Neural progenitor cell (in vitro differentiated cells): Measurements from ENCODE around the gene SLC25A22. TPM values are rescaled to one million over a fixed set of nuclear protein-coding genes. Genes with fewer than 3 reads are reported as not detected.

Source experiments
- DNase-seq: peaks from one replicate; pipeline ENCODE4 v3.0.0-alpha.2; 2016; ENCODE audit warnings: low spot score
- H2AFZ ChIP-seq: fragments of 200-600 bp; sonication (generic); replicated peaks from 2 replicates; pipeline ENCODE4 v1.6.1; 2016; ENCODE audit warnings: antibody characterized with exemption
- H3F3A ChIP-seq: fragments of 200-600 bp; sonication (generic); 2 replicates; pipeline ENCODE4 v1.6.1; 2016; ENCODE audit warnings: antibody characterized with exemption, low read depth
- H3K27ac ChIP-seq: fragments of 200-600 bp; sonication (generic); 2 replicates; pipeline ENCODE4 v1.5.1; 2016; ENCODE audit warnings: mild to moderate bottlenecking
- H3K27me3 ChIP-seq: fragments of 200-600 bp; sonication (generic); 2 replicates; pipeline ENCODE4 v1.6.1; 2016; ENCODE audit warnings: mild to moderate bottlenecking, moderate library complexity
- H3K36me3 ChIP-seq: fragments of 200-600 bp; sonication (generic); 2 replicates; pipeline ENCODE4 v1.5.1; 2016
- H3K4me1 ChIP-seq: fragments of 200-600 bp; sonication (generic); 2 replicates; pipeline ENCODE4 v1.6.1; 2016; ENCODE audit warnings: mixed run types
- H3K4me2 ChIP-seq: fragments of 200-600 bp; sonication (generic); 2 replicates; pipeline ENCODE4 v1.6.1; 2016
- H3K4me3 ChIP-seq: fragments of 200-600 bp; sonication (generic); 2 replicates; pipeline ENCODE4 v1.5.1; 2016
- H3K79me2 ChIP-seq: fragments of 200-600 bp; sonication (generic); 2 replicates; pipeline ENCODE4 v1.6.1; 2016; ENCODE audit warnings: low read depth
- H3K9ac ChIP-seq: fragments of 200-600 bp; sonication (generic); 2 replicates; pipeline ENCODE4 v1.6.1; 2016
- H3K9me3 ChIP-seq: fragments of 200-600 bp; sonication (generic); 2 replicates; pipeline ENCODE4 v1.5.1; 2016; ENCODE audit warnings: low read depth
- H4K20me1 ChIP-seq: fragments of 200-600 bp; sonication (generic); 2 replicates; pipeline ENCODE4 v1.6.1; 2016; ENCODE audit warnings: low read depth
- H3K27ac Mint-ChIP-seq: 3 replicates; pipeline ENCODE4 v1.8.0; 2021; ENCODE audit warnings: mixed read lengths
- H3K27me3 Mint-ChIP-seq: 2 replicates; pipeline ENCODE4 v1.8.0; 2022; ENCODE audit warnings: low read depth, mild to moderate bottlenecking, inconsistent platforms, moderate library complexity, mixed read lengths; ENCODE audit not compliant: insufficient read depth
- H3K36me3 Mint-ChIP-seq: 3 replicates; pipeline ENCODE4 v1.8.0; 2021; ENCODE audit warnings: mixed read lengths
- H3K4me1 Mint-ChIP-seq: 3 replicates; pipeline ENCODE4 v1.8.0; 2021; ENCODE audit warnings: mixed read lengths
- H3K4me3 Mint-ChIP-seq: 3 replicates; pipeline ENCODE4 v1.8.0; 2021; ENCODE audit warnings: mild to moderate bottlenecking, moderate library complexity, mixed read lengths
- H3K9me3 Mint-ChIP-seq: 3 replicates; pipeline ENCODE4 v1.8.0; 2020; ENCODE audit warnings: mixed read lengths
- EZH2 ChIP-seq: fragments of 200-600 bp; sonication (generic); IDR thresholded peaks from 2 replicates; pipeline ENCODE4 v1.6.1; 2017; ENCODE audit warnings: antibody characterized with exemption, mild to moderate bottlenecking, moderate library complexity
- EZH2phosphoT487 ChIP-seq: fragments of 200-600 bp; sonication (generic); IDR thresholded peaks from 2 replicates; pipeline ENCODE4 v1.6.1; 2017; ENCODE audit warnings: antibody characterized with exemption
- total RNA-seq: library from RNA; depleted of rRNA; stranded (reverse); fragments of >200 nt; gene quantifications from 2 replicates; pipeline ENCODE4 v1.2.3, GENCODE V29; 2015; ENCODE audit warnings: low replicate concordance
- TF ChIP-seq, protein P1 (sequence below): fragments of 200-600 bp; sonication (generic); IDR thresholded peaks from 2 replicates; pipeline ENCODE4 v1.5.1; 2017; ENCODE audit warnings: antibody characterized with exemption, mild to moderate bottlenecking

Gene SLC25A22
- total RNA-seq, 1 donor from 2014 or later = 11.0 TPM

DNA sequence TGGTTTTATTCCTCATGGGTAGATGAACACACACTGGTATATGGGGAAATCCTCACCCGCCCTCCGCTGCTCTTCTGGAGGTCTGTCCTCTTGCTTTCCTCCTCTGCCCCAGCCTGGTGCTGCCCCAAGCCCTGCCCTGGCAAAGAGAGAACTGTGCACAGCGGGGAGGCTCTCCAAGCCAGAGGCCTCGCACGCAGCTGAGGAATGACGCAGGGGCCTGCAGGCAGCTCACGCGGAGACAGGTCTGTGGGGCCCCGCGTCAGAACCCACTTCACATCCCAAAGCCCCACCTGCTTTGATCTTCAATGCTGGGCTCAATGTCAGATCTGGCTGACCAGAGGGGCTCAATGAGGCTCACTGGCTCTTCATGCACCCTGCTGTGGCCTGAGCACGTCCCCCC lies 30.8 kb downstream of the SLC25A22 start:
- no peaks in the 10 kb centered on the region for H3K27me3 ChIP-seq
- no peaks in the 10 kb centered on the region for H3K79me2 ChIP-seq
- no peaks in the 10 kb centered on the region for H3K36me3 ChIP-seq
- DNase-seq = no peak
- no peak overlapping the region for H3K27ac ChIP-seq
- H3K27me3 Mint-ChIP-seq = peaks cover 6% of the 10 kb centered on the region
- H3K27ac Mint-ChIP-seq = no peak overlapping the region
- peaks cover 45% of the 10 kb centered on the region for H4K20me1 ChIP-seq
- no peaks in the 10 kb centered on the region for H3K9me3 ChIP-seq
- H3K4me2 ChIP-seq = no peak overlapping the region
- H3K4me1 Mint-ChIP-seq = no peaks in the 10 kb centered on the region
- H3K9me3 Mint-ChIP-seq = no peaks in the 10 kb centered on the region
- no peak overlapping the region for H3K9ac ChIP-seq
- H3K4me1 ChIP-seq = no peaks in the 10 kb centered on the region
- no peak for TF ChIP-seq EZH2
- no peak for TF ChIP-seq EZH2phosphoT487
- TF ChIP-seq, protein P1, sequence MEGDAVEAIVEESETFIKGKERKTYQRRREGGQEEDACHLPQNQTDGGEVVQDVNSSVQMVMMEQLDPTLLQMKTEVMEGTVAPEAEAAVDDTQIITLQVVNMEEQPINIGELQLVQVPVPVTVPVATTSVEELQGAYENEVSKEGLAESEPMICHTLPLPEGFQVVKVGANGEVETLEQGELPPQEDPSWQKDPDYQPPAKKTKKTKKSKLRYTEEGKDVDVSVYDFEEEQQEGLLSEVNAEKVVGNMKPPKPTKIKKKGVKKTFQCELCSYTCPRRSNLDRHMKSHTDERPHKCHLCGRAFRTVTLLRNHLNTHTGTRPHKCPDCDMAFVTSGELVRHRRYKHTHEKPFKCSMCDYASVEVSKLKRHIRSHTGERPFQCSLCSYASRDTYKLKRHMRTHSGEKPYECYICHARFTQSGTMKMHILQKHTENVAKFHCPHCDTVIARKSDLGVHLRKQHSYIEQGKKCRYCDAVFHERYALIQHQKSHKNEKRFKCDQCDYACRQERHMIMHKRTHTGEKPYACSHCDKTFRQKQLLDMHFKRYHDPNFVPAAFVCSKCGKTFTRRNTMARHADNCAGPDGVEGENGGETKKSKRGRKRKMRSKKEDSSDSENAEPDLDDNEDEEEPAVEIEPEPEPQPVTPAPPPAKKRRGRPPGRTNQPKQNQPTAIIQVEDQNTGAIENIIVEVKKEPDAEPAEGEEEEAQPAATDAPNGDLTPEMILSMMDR = no peak
- no peak overlapping the region for H2AFZ ChIP-seq
- H3F3A ChIP-seq = peaks cover 31% of the 10 kb centered on the region
- H3K4me3 ChIP-seq = no peak overlapping the region
- H3K4me3 Mint-ChIP-seq = no peak overlapping the region
- H3K36me3 Mint-ChIP-seq = peaks cover 14% of the 10 kb centered on the region

DNA sequence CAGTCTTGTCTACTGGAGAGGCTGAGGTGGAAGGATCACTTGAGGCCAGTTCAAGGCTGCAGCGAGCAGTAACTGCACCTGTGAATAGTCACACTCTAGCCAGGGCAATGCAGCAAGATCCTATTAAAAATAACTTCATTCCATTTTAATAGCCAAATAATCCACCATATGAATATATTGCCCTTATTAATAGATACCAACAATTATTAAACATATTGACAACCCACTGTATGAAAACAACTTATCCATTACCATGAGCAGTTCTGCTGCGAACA lies 31.2 kb downstream of the SLC25A22 start:
- no peaks in the 10 kb centered on the region for H3K27me3 ChIP-seq
- H3K27me3 Mint-ChIP-seq = peaks cover 6% of the 10 kb centered on the region
- no peak overlapping the region for H3K27ac Mint-ChIP-seq
- no peaks in the 10 kb centered on the region for H3K4me1 Mint-ChIP-seq
- peaks cover 47% of the 10 kb centered on the region for H4K20me1 ChIP-seq
- no peak overlapping the region for H3K4me3 ChIP-seq
- no peaks in the 10 kb centered on the region for H3K9me3 Mint-ChIP-seq
- DNase-seq = no peak
- H3K36me3 ChIP-seq = no peaks in the 10 kb centered on the region
- H3K79me2 ChIP-seq = no peaks in the 10 kb centered on the region
- H3K4me3 Mint-ChIP-seq = no peak overlapping the region
- H3K9ac ChIP-seq = no peak overlapping the region
- no peak overlapping the region for H3K4me2 ChIP-seq
- H3K9me3 ChIP-seq = no peaks in the 10 kb centered on the region
- no peaks in the 10 kb centered on the region for H3K4me1 ChIP-seq
- peaks cover 14% of the 10 kb centered on the region for H3K36me3 Mint-ChIP-seq
- H3F3A ChIP-seq = peaks cover 35% of the 10 kb centered on the region
- TF ChIP-seq EZH2phosphoT487 (no peak), EZH2 (no peak)
- TF ChIP-seq, protein P1 = no peak
- no peak overlapping the region for H2AFZ ChIP-seq
- no peak overlapping the region for H3K27ac ChIP-seq

DNA sequence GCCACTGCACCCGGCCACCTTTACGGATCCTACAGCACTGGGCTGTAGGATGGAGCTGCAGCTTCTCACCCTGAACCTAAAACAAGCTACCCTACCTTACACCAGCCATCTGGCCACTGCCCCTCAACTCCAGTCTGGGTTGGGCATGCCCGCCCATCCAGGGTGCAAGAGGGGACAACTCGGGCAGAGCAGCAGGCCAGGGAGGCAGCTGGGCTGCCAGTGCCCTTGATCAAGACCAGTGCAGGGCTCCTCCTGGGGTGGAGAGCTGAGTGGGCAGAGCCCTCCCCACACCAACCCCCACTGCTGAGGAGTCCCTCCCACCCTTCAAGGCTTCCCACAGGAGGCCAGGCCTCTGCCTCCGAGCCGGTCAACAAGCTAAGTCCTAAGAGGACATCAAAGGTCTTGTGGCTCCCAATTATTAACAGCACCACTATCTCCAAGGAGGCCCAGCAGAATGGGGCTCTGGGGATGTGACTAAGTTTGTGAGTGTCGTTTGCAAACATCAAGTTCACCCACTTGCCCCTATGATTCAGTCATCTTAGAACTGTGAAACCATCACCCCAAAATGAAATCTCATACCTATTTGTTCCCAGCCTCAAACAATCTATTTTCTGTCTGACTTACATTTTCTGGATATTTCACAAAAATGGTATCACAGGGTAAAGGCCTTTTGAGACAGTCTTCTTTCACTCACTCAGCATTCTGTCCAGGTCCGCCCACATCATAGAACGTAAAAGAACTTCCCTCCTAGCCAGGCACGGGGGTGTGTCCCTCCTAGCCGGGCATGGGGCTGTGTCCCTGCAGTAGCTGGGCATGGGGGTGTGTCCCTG lies 31.8 kb downstream of the SLC25A22 start:
- peaks cover 15% of the 10 kb centered on the region for H3K36me3 Mint-ChIP-seq
- H3K27me3 Mint-ChIP-seq = peaks cover 6% of the 10 kb centered on the region
- no peak overlapping the region for H3K4me3 Mint-ChIP-seq
- Histone ChIP-seq H3K36me3 (no peaks in the 10 kb centered on the region), H2AFZ (no peak overlapping the region), H3K79me2 (no peaks in the 10 kb centered on the region), H3K27me3 (no peaks in the 10 kb centered on the region), H3K4me3 (no peak overlapping the region), H3K4me1 (no peaks in the 10 kb centered on the region), H3K9me3 (no peaks in the 10 kb centered on the region), H3K4me2 (no peak overlapping the region), H3K9ac (no peak overlapping the region), H3F3A (peaks cover 35% of the 10 kb centered on the region), H3K27ac (no peak overlapping the region), H4K20me1 (peaks cover 42% of the 10 kb centered on the region)
- H3K27ac Mint-ChIP-seq = no peak overlapping the region
- no peaks in the 10 kb centered on the region for H3K4me1 Mint-ChIP-seq
- DNase-seq = no peak
- H3K9me3 Mint-ChIP-seq = no peaks in the 10 kb centered on the region
- TF ChIP-seq EZH2phosphoT487 (no peak), EZH2 (no peak)
- TF ChIP-seq, protein P1 = no peak
